Measurements from ENCODE around the gene STIM2. TPM values are rescaled to one million over a fixed set of nuclear protein-coding genes. Genes with fewer than 3 reads are reported as not detected.

The STIM2 gene
- total RNA-seq, 4 donors from 2014 or later: 3.9 to 7.6 (median 4.9) TPM

- H3K9me3 ChIP-seq: no peaks in the 10 kb centered on the region
- no peak for TF ChIP-seq POLR2A (IDR thresholded peaks at IDR 0.05)
- no peak for TF ChIP-seq CTCF (IDR thresholded peaks at IDR 0.05 in 4 of 5, conservative IDR thresholded peaks at IDR 0.05 in 1 of 5)
- H3K27ac ChIP-seq: no peak overlapping the region
- ATAC-seq (no peak), DNase-seq (no peak)
- in situ Hi-C loops (cut with MboI; ENCODE audit: low sequenced_read_pairs in 4 of 4) (no loop called here), intact Hi-C loops (cut with DNase I; ENCODE audit: low total_unique reads) (no loop called here)
- no peak overlapping the region for H3K4me3 ChIP-seq
- H3K4me1 ChIP-seq: no peaks in the 10 kb centered on the region
- no peaks in the 10 kb centered on the region for H3K36me3 ChIP-seq
- no peaks in the 10 kb centered on the region for H3K27me3 ChIP-seq
Measured at GRCh38 chr4:26930964-26931363, 70.3 kb downstream of the STIM2 start.

- ATAC-seq (no peak), DNase-seq (no peak)
- no peak overlapping the region for H3K27ac ChIP-seq
- intact Hi-C loops (cut with DNase I; ENCODE audit: low total_unique reads) (no loop called here), in situ Hi-C loops (cut with MboI; ENCODE audit: low sequenced_read_pairs in 4 of 4) (no loop called here)
- H3K36me3 ChIP-seq: no peaks in the 10 kb centered on the region
- TF ChIP-seq POLR2A (IDR thresholded peaks at IDR 0.05) (no peak), CTCF (IDR thresholded peaks at IDR 0.05 in 4 of 5, conservative IDR thresholded peaks at IDR 0.05 in 1 of 5) (no peak)
- H3K9me3 ChIP-seq: no peaks in the 10 kb centered on the region
- H3K4me1 ChIP-seq: no peaks in the 10 kb centered on the region
- H3K27me3 ChIP-seq: no peaks in the 10 kb centered on the region
- H3K4me3 ChIP-seq: no peak overlapping the region
Measured at GRCh38 chr4:26931451-26931850, 70.8 kb downstream of the STIM2 start.

DNA sequence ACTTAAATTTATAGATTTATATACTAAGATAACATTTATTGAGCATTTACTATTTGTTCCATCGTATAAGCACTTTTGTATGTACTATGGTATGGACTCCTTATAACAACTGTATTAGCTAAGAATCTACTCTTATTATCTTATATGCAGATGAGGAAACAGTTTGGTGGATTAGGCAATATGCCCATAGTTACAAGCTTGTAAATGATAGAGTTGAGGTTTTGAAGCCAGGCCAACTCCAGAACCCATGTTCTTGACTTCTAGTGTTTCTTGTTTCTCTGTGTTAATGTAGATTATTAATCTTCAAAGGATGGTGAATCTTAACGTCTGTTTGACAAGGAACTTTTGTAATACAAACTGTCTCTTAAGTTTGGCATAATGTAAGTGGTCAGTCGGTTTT is 71.3 kb downstream of the STIM2 start:
- H3K27ac ChIP-seq: no peak overlapping the region
- H3K4me1 ChIP-seq: no peaks in the 10 kb centered on the region
- no peak overlapping the region for H3K4me3 ChIP-seq
- DNase-seq: no peak
- in situ Hi-C loops (cut with MboI; ENCODE audit: low sequenced_read_pairs in 4 of 4) (no loop called here), intact Hi-C loops (cut with DNase I; ENCODE audit: low total_unique reads) (no loop called here)
- no peaks in the 10 kb centered on the region for H3K9me3 ChIP-seq
- H3K27me3 ChIP-seq: no peaks in the 10 kb centered on the region
- no peak for TF ChIP-seq POLR2A (IDR thresholded peaks at IDR 0.05)
- TF ChIP-seq CTCF (IDR thresholded peaks at IDR 0.05 in 4 of 5, conservative IDR thresholded peaks at IDR 0.05 in 1 of 5): no peak
- ATAC-seq: no peak
- no peaks in the 10 kb centered on the region for H3K36me3 ChIP-seq

- H3K27ac ChIP-seq: no peak overlapping the region
- ATAC-seq: no peak
- intact Hi-C loops (cut with DNase I; ENCODE audit: low total_unique reads): no loop called here
- no peaks in the 10 kb centered on the region for H3K27me3 ChIP-seq
- H3K36me3 ChIP-seq: no peaks in the 10 kb centered on the region
- in situ Hi-C loops (cut with MboI; ENCODE audit: low sequenced_read_pairs in 4 of 4): no loop called here
- no peaks in the 10 kb centered on the region for H3K9me3 ChIP-seq
- H3K4me3 ChIP-seq: no peak overlapping the region
- DNase-seq: no peak
- H3K4me1 ChIP-seq: no peaks in the 10 kb centered on the region
- TF ChIP-seq POLR2A (IDR thresholded peaks at IDR 0.05): no peak
- no peak for TF ChIP-seq CTCF (IDR thresholded peaks at IDR 0.05 in 4 of 5, conservative IDR thresholded peaks at IDR 0.05 in 1 of 5)
Measured at GRCh38 chr4:26935397-26935796, 74.8 kb downstream of the STIM2 start.

DNA sequence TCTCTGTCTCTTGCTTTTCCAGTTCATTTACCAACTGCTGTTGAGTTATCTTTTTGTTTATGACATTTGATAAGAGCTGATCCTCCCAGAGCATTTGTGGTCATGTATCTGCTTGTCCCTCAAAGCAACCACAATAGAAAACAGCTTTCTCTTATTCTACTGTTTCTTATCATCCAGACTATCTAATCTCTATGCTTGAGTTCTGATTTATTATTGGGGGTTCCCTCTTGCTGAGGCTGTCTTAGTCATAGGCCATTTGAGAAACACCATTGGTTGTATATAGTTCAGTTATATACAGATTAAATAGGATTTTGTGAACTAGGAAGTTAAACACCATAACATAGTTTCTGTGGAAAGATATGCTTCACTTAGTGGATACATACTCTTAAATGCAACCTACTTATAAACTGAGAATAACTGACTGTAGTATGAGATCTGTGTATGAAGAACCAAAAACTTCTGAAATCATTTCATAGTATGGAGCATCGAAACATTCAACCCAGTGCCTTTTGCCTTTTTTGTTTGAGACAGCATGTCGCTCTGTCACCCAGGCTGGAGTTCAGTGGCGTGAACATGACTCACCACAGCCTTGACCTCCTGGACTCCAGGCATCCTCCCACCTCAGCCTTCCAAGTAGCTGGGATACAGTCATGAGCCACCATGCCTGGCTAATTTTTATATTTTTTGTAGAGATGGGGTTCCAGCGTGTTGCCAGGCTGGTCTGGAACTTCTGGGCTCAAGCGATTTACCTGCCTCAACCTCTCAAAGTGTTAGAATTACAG is 75.8 kb downstream of the STIM2 start:
- intact Hi-C loops (cut with DNase I; ENCODE audit: low total_unique reads) (no loop called here), in situ Hi-C loops (cut with MboI; ENCODE audit: low sequenced_read_pairs in 4 of 4) (no loop called here)
- Histone ChIP-seq H3K36me3 (no peaks in the 10 kb centered on the region), H3K27me3 (no peaks in the 10 kb centered on the region), H3K4me3 (no peak overlapping the region), H3K4me1 (no peaks in the 10 kb centered on the region), H3K9me3 (no peaks in the 10 kb centered on the region), H3K27ac (no peak overlapping the region)
- TF ChIP-seq CTCF (IDR thresholded peaks at IDR 0.05 in 4 of 5, conservative IDR thresholded peaks at IDR 0.05 in 1 of 5) (no peak), POLR2A (IDR thresholded peaks at IDR 0.05) (no peak)
- DNase-seq: no peak
- no peak for ATAC-seq

Data from gastrocnemius medialis (tissue), 4 donors.